Spleen (tissue), 7 donors: Measurements from ENCODE around the gene TMEM132D.

ENCODE experiments used
- CTCF ChIP-seq, 11 experiments: fragments of 200-600 bp in 7 of 11; fragments of 450-650 bp in 4 of 11; sonication (generic) in 4 of 11; IDR thresholded peaks in 8 of 11; conservative IDR thresholded peaks in 3 of 11; 1 replicate in 7 of 11; 2 replicates in 4 of 11; pipeline versions ENCODE4 v1.4.0 to v1.8.0; 2016 to 2021; ENCODE audit warnings: antibody characterized with exemption in 11 of 11, inconsistent platforms in 4 of 11, mild to moderate bottlenecking in 1 of 11
- POLR2A ChIP-seq, 3 donors: fragments of 450-650 bp; IDR thresholded peaks; one replicate each; pipeline ENCODE4 v1.5.1; 2017; ENCODE audit warnings: antibody characterized with exemption in 3 of 3, mild to moderate bottlenecking in 1 of 3
- POLR2AphosphoS5 ChIP-seq, 3 donors: sonication (generic); formaldehyde crosslinking; IDR thresholded peaks; one replicate each; pipeline ENCODE4 v1.5.1; 2017; ENCODE audit warnings: antibody characterized with exemption in 3 of 3
- donor health status: DM: no; HTN: no; CAD: no; lungs with moderate emphysema.
- donor health status: DM: no; HTN: no; CAD: no.
- donor health status: DM: no; HTN: no; CAD: no.

- TF ChIP-seq CTCF (IDR thresholded peaks at IDR 0.05 in 8 of 11, conservative IDR thresholded peaks at IDR 0.05 in 3 of 11) (no peak), POLR2AphosphoS5 (IDR thresholded peaks at IDR 0.05) (no peak), POLR2A (IDR thresholded peaks at IDR 0.05) (no peak)
Measured at GRCh38 chr12:129196927-129197326, 706.9 kb downstream of the TMEM132D start.
